ENCODE measurements around the gene ARHGAP15. TPM values are rescaled to one million over a fixed set of nuclear protein-coding genes. Genes with fewer than 3 reads are reported as not detected.

ARHGAP15 gene
- total RNA-seq, 1 experiment from 2014 or later, result not detected

DNA sequence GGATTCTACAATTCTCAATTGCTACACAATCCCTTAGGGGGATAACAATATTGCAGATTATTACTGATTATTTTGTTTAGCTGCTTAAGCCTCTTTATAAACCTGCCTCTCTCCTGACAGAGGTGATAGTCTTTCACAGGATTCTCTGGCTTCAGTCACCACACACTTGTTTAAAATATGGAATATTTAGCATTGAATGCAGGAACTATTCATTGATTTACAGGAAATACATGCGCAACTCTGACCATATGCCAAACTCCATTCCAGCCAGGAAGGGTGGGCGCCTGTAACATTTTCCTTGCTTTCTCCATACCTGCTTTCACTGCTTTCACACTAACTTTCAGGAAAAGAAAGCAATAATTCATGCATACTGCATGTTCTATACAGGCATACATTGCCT lies 44.8 kb upstream of the ARHGAP15 start:
- H4K20me1 ChIP-seq (ENCODE audit: insufficient read depth), result no peaks in the 10 kb centered on the region
- CTCF ChIA-PET, result no interaction called here
- TF ChIP-seq, protein P1, sequence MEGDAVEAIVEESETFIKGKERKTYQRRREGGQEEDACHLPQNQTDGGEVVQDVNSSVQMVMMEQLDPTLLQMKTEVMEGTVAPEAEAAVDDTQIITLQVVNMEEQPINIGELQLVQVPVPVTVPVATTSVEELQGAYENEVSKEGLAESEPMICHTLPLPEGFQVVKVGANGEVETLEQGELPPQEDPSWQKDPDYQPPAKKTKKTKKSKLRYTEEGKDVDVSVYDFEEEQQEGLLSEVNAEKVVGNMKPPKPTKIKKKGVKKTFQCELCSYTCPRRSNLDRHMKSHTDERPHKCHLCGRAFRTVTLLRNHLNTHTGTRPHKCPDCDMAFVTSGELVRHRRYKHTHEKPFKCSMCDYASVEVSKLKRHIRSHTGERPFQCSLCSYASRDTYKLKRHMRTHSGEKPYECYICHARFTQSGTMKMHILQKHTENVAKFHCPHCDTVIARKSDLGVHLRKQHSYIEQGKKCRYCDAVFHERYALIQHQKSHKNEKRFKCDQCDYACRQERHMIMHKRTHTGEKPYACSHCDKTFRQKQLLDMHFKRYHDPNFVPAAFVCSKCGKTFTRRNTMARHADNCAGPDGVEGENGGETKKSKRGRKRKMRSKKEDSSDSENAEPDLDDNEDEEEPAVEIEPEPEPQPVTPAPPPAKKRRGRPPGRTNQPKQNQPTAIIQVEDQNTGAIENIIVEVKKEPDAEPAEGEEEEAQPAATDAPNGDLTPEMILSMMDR (conservative IDR thresholded peaks at IDR 0.05), result no peak
- TF ChIP-seq EZH2 (IDR thresholded peaks at IDR 0.05; ENCODE audit: low read depth), result no peak

DNA sequence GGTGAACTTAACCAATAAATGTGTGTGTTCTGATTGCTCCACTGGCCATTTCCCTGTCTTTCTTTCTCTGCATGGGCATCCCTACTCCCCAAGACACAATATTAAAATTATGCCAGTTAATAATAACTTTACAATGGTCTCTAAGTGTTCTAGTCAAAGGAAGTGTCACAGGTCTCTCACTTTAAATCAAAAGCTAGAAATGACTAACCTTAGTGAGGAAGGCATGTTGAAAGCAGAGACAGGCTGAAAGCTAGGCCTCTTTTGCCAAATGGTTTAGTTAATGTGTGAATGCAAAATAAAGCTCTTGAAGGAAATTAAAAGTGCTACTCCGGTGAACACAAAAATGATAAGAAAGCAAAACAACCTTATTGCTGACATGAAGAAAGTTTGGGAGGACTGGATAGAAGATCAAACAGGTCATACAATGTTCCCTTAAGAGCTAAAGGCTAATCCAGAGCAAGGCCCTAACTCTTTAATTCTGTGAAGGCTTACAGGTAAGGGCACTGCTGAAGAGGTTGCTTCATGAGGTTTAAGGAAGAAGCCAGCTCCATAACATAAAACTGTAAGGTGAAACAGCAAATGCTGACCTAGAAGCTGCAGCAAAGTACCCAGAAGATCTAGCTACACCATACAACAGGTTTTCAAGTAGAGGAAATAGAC lies 44.0 kb upstream of the ARHGAP15 start:
- 0 out of 2 replicates have a peak, but pooled peaks cover 5% of the 10 kb centered on the region for H3K4me1 ChIP-seq (replicated peaks; ENCODE audit: insufficient read depth)
- no peaks in the 10 kb centered on the region for H3K79me2 ChIP-seq (ENCODE audit: low read depth)
- H3K9me3 ChIP-seq (ENCODE audit: insufficient read depth, low read depth), result no peaks in the 10 kb centered on the region
- no peaks in the 10 kb centered on the region for H3K27me3 ChIP-seq (ENCODE audit: insufficient read depth, low read depth)
- no peak overlapping the region for H3K4me2 ChIP-seq
- intact Hi-C loops (cut with micrococcal nuclease; ENCODE audit: unreplicated experiment), result no loop called here
- no peak for DNase-seq
- TF ChIP-seq, protein P1 (conservative IDR thresholded peaks at IDR 0.05), result no peak
- TF ChIP-seq EZH2 (IDR thresholded peaks at IDR 0.05; ENCODE audit: low read depth), result no peak
- CTCF ChIA-PET, result no interaction called here
- no peak overlapping the region for H3K27ac ChIP-seq
- no peaks in the 10 kb centered on the region for H4K20me1 ChIP-seq (ENCODE audit: insufficient read depth)
- no peak overlapping the region for H2AFZ ChIP-seq
- no peaks in the 10 kb centered on the region for H3F3A ChIP-seq (ENCODE audit: insufficient read depth, low read depth)
- no TSS peak for BruUV-seq (replicated peaks)
- H3K4me3 ChIP-seq, result no peak overlapping the region
- H3K36me3 ChIP-seq (ENCODE audit: low read depth), result no peaks in the 10 kb centered on the region
- H3K9me2 ChIP-seq (ENCODE audit: insufficient read depth), result no peaks in the 10 kb centered on the region
- POLR2A ChIA-PET (ENCODE audit: unreplicated experiment), result no interaction called here

More for the DNA sequence above, 44.8 kb upstream of the ARHGAP15 start:
- POLR2A ChIA-PET (ENCODE audit: unreplicated experiment), result no interaction called here
- Histone ChIP-seq H3K4me3 (no peak overlapping the region), H3K79me2 (ENCODE audit: low read depth) (no peaks in the 10 kb centered on the region), H3K4me2 (no peak overlapping the region), H3K4me1 (replicated peaks; ENCODE audit: insufficient read depth) (0 out of 2 replicates have a peak, but pooled peaks cover 5% of the 10 kb centered on the region), H3K27ac (no peak overlapping the region), H2AFZ (no peak overlapping the region), H3K9me3 (ENCODE audit: insufficient read depth, low read depth) (no peaks in the 10 kb centered on the region), H3K9me2 (ENCODE audit: insufficient read depth) (no peaks in the 10 kb centered on the region), H3F3A (ENCODE audit: insufficient read depth, low read depth) (no peaks in the 10 kb centered on the region), H3K27me3 (ENCODE audit: insufficient read depth, low read depth) (no peaks in the 10 kb centered on the region), H3K36me3 (ENCODE audit: low read depth) (no peaks in the 10 kb centered on the region)
- intact Hi-C loops (cut with micrococcal nuclease; ENCODE audit: unreplicated experiment), result no loop called here
- no peak for DNase-seq
- no TSS peak for BruUV-seq (replicated peaks)

DNA sequence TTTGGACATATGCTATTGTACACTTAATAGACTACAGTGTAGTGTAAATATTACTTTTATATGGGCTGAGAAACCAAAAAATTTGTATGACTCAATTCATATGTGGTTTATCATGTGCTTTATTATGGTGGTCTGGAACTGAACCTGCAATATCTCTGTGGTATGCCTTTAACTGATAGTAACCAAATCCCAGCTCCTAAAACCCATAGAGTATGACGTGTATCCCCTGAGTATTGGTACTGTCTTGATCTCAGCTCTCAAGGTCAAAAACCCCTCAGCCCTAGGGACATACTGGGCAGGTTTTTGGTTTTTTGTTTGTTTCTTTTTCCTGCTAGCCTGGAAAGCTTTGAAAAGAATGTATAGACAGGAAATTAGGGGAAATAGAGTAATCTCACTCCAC lies 42.2 kb upstream of the ARHGAP15 start:
- POLR2A ChIA-PET (ENCODE audit: unreplicated experiment), result no interaction called here
- no peaks in the 10 kb centered on the region for H3K9me2 ChIP-seq (ENCODE audit: insufficient read depth)
- no peaks in the 10 kb centered on the region for H4K20me1 ChIP-seq (ENCODE audit: insufficient read depth)
- H3K27ac ChIP-seq, result no peak overlapping the region
- no peaks in the 10 kb centered on the region for H3K36me3 ChIP-seq (ENCODE audit: low read depth)
- H3F3A ChIP-seq (ENCODE audit: insufficient read depth, low read depth), result no peaks in the 10 kb centered on the region
- no peaks in the 10 kb centered on the region for H3K27me3 ChIP-seq (ENCODE audit: insufficient read depth, low read depth)
- H3K4me3 ChIP-seq, result no peak overlapping the region
- CTCF ChIA-PET, result no interaction called here
- DNase-seq, result no peak
- no peaks in the 10 kb centered on the region for H3K79me2 ChIP-seq (ENCODE audit: low read depth)
- H2AFZ ChIP-seq, result no peak overlapping the region
- intact Hi-C loops (cut with micrococcal nuclease; ENCODE audit: unreplicated experiment), result no loop called here
- H3K9me3 ChIP-seq (ENCODE audit: insufficient read depth, low read depth), result no peaks in the 10 kb centered on the region
- TF ChIP-seq, protein P1 (conservative IDR thresholded peaks at IDR 0.05), result no peak
- TF ChIP-seq EZH2 (IDR thresholded peaks at IDR 0.05; ENCODE audit: low read depth), result no peak
- no peak overlapping the region for H3K4me2 ChIP-seq
- H3K4me1 ChIP-seq (replicated peaks; ENCODE audit: insufficient read depth), result 0 out of 2 replicates have a peak, but pooled peaks cover 5% of the 10 kb centered on the region
- no TSS peak for BruUV-seq (replicated peaks)
